Measurements from ENCODE around the gene CDK7.

The CDK7 gene

GRCh38 chr5:69295088-69295754, 60.5 kb downstream of the CDK7 start:
- DNase-seq = peak; percentile 38

- DNase-seq = no peak
These were observed 64.9 kb downstream of the CDK7 start for GRCh38 chr5:69299625-69300024.

DNA sequence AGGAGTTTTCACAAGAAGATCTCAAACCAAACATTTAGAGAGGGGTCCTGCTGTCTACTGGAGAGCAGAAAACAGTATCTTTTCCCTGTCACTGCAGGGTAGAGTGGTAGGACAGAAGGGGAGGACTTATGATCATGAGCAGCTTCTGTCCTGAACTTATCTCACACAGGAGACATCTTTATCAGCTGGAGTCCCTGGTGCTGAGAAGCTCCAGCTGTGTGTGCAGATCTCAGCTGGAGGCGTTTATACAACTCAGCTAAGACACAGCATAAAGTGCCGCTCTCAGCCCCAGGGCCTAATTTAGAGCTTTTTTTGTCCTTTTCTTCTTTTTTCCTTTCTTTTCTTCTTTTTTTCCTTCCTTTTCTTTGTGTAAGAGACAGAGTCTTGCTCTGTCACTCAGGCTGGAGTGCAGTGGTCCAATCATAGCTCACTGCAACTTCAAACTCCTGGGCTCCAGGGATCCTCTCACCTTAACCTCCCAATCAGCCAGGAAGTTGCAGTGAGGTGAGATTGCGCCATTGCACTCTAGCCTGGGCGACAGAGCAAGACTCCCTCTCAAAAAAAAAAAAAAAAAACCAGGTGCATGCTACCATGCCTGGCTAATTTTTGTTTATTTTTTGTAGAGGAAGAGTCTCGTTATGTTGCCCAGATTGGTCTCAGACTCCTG, 66.0 kb downstream of the CDK7 start:
- no peak for DNase-seq

DNA sequence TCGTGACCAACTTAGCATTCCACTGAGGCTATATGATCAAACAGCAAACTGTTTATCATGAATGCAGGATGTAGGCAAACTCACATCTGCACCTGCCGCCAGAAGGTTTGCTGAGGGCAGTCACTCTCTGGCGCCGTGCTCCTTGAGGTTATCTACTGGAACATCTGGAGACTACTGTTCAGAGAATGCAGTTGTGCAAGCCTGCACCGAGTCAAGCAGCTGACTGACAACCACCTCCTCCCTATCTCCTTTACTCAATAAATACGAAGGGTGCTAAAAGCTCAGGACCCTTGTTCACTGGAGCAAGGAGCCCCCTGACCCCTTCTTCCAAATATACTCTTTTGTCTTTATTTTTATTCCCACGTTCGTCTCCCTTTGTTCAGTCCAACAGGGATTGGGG, 70.8 kb downstream of the CDK7 start:
- DNase-seq = no peak

- DNase-seq = no peak
These were observed 73.4 kb downstream of the CDK7 start for GRCh38 chr5:69308046-69308553.

GRCh38 chr5:69309380-69309779, 74.7 kb downstream of the CDK7 start:
- no peak for DNase-seq

GRCh38 chr5:69312459-69313160, 77.9 kb downstream of the CDK7 start:
- DNase-seq = no peak

GRCh38 chr5:69313428-69313827, 78.7 kb downstream of the CDK7 start:
- DNase-seq = no peak

GRCh38 chr5:69315972-69316371, 81.3 kb downstream of the CDK7 start:
- DNase-seq = no peak

- DNase-seq = no peak
These were observed 82.7 kb downstream of the CDK7 start for GRCh38 chr5:69317391-69317790.

GRCh38 chr5:69326365-69326764, 91.7 kb downstream of the CDK7 start:
- DNase-seq = no peak
